Neural cell (in vitro differentiated cells): ENCODE data around the gene SAMM50.

Experiments
- EP300 ChIP-seq: fragments of 450-650 bp; conservative IDR thresholded peaks from 2 replicates; pipeline ENCODE4 v1.6.1; 2014; ENCODE audit warnings: antibody characterized with exemption, mild to moderate bottlenecking, moderate library complexity; ENCODE audit not compliant: poor library complexity, severe bottlenecking
- EZH2 ChIP-seq: fragments of 200-600, 300-800 bp; shearing (Covaris generic), sonication (generic); IDR thresholded peaks from 2 replicates; pipeline ENCODE4 v1.6.1; 2014; ENCODE audit warnings: antibody characterized with exemption, low read length, borderline replicate concordance, mild to moderate bottlenecking; ENCODE audit not compliant: insufficient read depth, poor library complexity, severe bottlenecking
- MXI1 ChIP-seq: fragments of 450-650 bp; conservative IDR thresholded peaks from 2 replicates; pipeline ENCODE4 v1.6.1; 2014; ENCODE audit warnings: antibody characterized with exemption, mild to moderate bottlenecking; ENCODE audit not compliant: poor library complexity, severe bottlenecking
- POLR2AphosphoS5 ChIP-seq: IDR thresholded peaks from 2 replicates; pipeline ENCODE4 v1.6.1; 2012
- RAD21 ChIP-seq: fragments of 450-650 bp; conservative IDR thresholded peaks from 2 replicates; pipeline ENCODE4 v1.6.1; 2014; ENCODE audit warnings: antibody characterized with exemption, mild to moderate bottlenecking, moderate library complexity
- TAF1 ChIP-seq: IDR thresholded peaks from 2 replicates; pipeline ENCODE4 v1.6.1; 2012; ENCODE audit warnings: low read depth
- TF ChIP-seq, protein P1 (sequence below): fragments of 450-650 bp; IDR thresholded peaks from 2 replicates; pipeline ENCODE4 v1.5.1; 2014; ENCODE audit warnings: antibody characterized with exemption, mild to moderate bottlenecking, moderate library complexity; ENCODE audit not compliant: poor library complexity, severe bottlenecking
- TF ChIP-seq, protein P2 (sequence below): IDR thresholded peaks from 2 replicates; pipeline ENCODE4 v1.6.1; 2012; ENCODE audit warnings: borderline replicate concordance

- TF ChIP-seq, protein P1, sequence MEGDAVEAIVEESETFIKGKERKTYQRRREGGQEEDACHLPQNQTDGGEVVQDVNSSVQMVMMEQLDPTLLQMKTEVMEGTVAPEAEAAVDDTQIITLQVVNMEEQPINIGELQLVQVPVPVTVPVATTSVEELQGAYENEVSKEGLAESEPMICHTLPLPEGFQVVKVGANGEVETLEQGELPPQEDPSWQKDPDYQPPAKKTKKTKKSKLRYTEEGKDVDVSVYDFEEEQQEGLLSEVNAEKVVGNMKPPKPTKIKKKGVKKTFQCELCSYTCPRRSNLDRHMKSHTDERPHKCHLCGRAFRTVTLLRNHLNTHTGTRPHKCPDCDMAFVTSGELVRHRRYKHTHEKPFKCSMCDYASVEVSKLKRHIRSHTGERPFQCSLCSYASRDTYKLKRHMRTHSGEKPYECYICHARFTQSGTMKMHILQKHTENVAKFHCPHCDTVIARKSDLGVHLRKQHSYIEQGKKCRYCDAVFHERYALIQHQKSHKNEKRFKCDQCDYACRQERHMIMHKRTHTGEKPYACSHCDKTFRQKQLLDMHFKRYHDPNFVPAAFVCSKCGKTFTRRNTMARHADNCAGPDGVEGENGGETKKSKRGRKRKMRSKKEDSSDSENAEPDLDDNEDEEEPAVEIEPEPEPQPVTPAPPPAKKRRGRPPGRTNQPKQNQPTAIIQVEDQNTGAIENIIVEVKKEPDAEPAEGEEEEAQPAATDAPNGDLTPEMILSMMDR, result no peak
- TF ChIP-seq TAF1 (no peak), EP300 (no peak), POLR2AphosphoS5 (no peak), MXI1 (no peak), RAD21 (no peak), EZH2 (no peak)
- TF ChIP-seq, protein P2, sequence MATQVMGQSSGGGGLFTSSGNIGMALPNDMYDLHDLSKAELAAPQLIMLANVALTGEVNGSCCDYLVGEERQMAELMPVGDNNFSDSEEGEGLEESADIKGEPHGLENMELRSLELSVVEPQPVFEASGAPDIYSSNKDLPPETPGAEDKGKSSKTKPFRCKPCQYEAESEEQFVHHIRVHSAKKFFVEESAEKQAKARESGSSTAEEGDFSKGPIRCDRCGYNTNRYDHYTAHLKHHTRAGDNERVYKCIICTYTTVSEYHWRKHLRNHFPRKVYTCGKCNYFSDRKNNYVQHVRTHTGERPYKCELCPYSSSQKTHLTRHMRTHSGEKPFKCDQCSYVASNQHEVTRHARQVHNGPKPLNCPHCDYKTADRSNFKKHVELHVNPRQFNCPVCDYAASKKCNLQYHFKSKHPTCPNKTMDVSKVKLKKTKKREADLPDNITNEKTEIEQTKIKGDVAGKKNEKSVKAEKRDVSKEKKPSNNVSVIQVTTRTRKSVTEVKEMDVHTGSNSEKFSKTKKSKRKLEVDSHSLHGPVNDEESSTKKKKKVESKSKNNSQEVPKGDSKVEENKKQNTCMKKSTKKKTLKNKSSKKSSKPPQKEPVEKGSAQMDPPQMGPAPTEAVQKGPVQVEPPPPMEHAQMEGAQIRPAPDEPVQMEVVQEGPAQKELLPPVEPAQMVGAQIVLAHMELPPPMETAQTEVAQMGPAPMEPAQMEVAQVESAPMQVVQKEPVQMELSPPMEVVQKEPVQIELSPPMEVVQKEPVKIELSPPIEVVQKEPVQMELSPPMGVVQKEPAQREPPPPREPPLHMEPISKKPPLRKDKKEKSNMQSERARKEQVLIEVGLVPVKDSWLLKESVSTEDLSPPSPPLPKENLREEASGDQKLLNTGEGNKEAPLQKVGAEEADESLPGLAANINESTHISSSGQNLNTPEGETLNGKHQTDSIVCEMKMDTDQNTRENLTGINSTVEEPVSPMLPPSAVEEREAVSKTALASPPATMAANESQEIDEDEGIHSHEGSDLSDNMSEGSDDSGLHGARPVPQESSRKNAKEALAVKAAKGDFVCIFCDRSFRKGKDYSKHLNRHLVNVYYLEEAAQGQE, result no peak
Measured at GRCh38 chr22:44018594-44018993, 63.4 kb downstream of the SAMM50 start.
